ENCODE results near the gene EIF4G1.

- peak in 1 of 6 experiments; percentile 29 for TF ChIP-seq CTCF (IDR thresholded peaks at IDR 0.05)
- TF ChIP-seq POLR2A (IDR thresholded peaks at IDR 0.05) = peak; percentile 77 to 91
These were observed 15.5 kb upstream of the EIF4G1 start, which contains the start of gene PSMD2 for GRCh38 chr3:184298759-184299487.
